Measurements from ENCODE around the gene ATXN2.
"Not testable (repeated sequence)": the region's sequence is repeated elsewhere in the genome, so short reads cannot be mapped to it uniquely, and the experiment has no call there.

The ATXN2 gene

GRCh38 chr12:111494676-111495075, 104.4 kb downstream of the ATXN2 start:
- no peak for DNase-seq

GRCh38 chr12:111492979-111493378, 106.1 kb downstream of the ATXN2 start:
- DNase-seq = not testable (repeated sequence)

- no peak for DNase-seq
Measured at GRCh38 chr12:111488798-111489197, 110.3 kb downstream of the ATXN2 start.

- DNase-seq = no peak
Measured at GRCh38 chr12:111488271-111488670, 110.8 kb downstream of the ATXN2 start.

GRCh38 chr12:111482462-111482861, 116.7 kb downstream of the ATXN2 start:
- no peak for DNase-seq

GRCh38 chr12:111471236-111471635, 127.9 kb downstream of the ATXN2 start:
- DNase-seq = no peak

GRCh38 chr12:111469401-111469800, 129.7 kb downstream of the ATXN2 start:
- DNase-seq = no peak

GRCh38 chr12:111467857-111468241, 131.3 kb downstream of the ATXN2 start:
- no peak for DNase-seq

GRCh38 chr12:111467092-111467856, 131.8 kb downstream of the ATXN2 start:
- DNase-seq = no peak

- DNase-seq = no peak
Measured at GRCh38 chr12:111462210-111462769, 136.8 kb downstream of the ATXN2 start.

GRCh38 chr12:111460111-111460510, 139.0 kb downstream of the ATXN2 start:
- not testable (repeated sequence) for DNase-seq

GRCh38 chr12:111458546-111459172, 140.5 kb downstream of the ATXN2 start:
- DNase-seq = peak; percentile 40

- peak; percentile 16 for DNase-seq
Measured at GRCh38 chr12:111457577-111457976, 141.5 kb downstream of the ATXN2 start.

- peak; percentile 31 for DNase-seq
Measured at GRCh38 chr12:111457071-111457470, 142.0 kb downstream of the ATXN2 start.

GRCh38 chr12:111455448-111456320, 143.4 kb downstream of the ATXN2 start:
- peak; percentile 57 for DNase-seq

GRCh38 chr12:111454716-111455447, 144.2 kb downstream of the ATXN2 start:
- DNase-seq = peak; percentile 51

GRCh38 chr12:111454311-111454710, 144.8 kb downstream of the ATXN2 start:
- DNase-seq = peak; percentile 45

- DNase-seq = peak; percentile 55
Measured at GRCh38 chr12:111453071-111453989, 145.8 kb downstream of the ATXN2 start.

- DNase-seq = peak; percentile 28
Measured at GRCh38 chr12:111451649-111452129, 147.4 kb downstream of the ATXN2 start.

- DNase-seq = no peak
Measured at GRCh38 chr12:111451232-111451631, 147.9 kb downstream of the ATXN2 start.

GRCh38 chr12:111450676-111451075, 148.4 kb downstream of the ATXN2 start:
- DNase-seq = peak; percentile 23

Measured in islet precursor cell (in vitro differentiated cells).